Measurements from ENCODE around the gene MYO5A.

The MYO5A gene

DNA sequence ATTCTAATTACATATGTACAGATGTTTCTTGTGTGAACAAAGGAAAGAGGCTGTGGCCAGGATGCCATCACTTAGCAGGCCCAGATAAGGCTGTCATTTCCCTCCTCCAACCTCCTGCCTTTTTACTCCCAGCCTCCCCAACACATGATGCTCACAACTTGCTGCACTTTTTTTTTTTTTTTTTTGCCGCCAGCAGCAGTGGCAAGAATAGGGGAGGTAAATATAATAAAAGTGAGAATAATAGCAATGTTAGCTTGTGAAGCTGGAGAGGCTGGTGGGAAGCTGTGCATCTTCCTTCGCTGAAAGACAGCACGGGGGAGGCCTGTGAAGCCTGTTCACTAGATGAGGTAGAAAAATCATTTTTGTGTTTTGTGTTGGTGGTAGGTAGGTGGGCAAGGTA is 190.6 kb downstream of the MYO5A start:
- H3K27ac ChIP-seq (replicated peaks) = no peak overlapping the region
- no peak for DNase-seq (ENCODE audit: low read depth in 1 of 2, low spot score in 1 of 2)
- H3K4me3 ChIP-seq (replicated peaks; ENCODE audit: insufficient read depth, low read length) = no peak overlapping the region
- no peak for TF ChIP-seq GABPA (IDR thresholded peaks at IDR 0.05; ENCODE audit: low read depth)
- TF ChIP-seq, protein P1, sequence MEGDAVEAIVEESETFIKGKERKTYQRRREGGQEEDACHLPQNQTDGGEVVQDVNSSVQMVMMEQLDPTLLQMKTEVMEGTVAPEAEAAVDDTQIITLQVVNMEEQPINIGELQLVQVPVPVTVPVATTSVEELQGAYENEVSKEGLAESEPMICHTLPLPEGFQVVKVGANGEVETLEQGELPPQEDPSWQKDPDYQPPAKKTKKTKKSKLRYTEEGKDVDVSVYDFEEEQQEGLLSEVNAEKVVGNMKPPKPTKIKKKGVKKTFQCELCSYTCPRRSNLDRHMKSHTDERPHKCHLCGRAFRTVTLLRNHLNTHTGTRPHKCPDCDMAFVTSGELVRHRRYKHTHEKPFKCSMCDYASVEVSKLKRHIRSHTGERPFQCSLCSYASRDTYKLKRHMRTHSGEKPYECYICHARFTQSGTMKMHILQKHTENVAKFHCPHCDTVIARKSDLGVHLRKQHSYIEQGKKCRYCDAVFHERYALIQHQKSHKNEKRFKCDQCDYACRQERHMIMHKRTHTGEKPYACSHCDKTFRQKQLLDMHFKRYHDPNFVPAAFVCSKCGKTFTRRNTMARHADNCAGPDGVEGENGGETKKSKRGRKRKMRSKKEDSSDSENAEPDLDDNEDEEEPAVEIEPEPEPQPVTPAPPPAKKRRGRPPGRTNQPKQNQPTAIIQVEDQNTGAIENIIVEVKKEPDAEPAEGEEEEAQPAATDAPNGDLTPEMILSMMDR (IDR thresholded peaks at IDR 0.05; ENCODE audit: insufficient read depth, low read length) = no peak
- no peak for TF ChIP-seq SPI1 (IDR thresholded peaks at IDR 0.05; ENCODE audit: borderline replicate concordance, low read depth)
- no peak for TF ChIP-seq POLR2AphosphoS5 (IDR thresholded peaks at IDR 0.05; ENCODE audit: low read depth)
- TF ChIP-seq, protein P2, sequence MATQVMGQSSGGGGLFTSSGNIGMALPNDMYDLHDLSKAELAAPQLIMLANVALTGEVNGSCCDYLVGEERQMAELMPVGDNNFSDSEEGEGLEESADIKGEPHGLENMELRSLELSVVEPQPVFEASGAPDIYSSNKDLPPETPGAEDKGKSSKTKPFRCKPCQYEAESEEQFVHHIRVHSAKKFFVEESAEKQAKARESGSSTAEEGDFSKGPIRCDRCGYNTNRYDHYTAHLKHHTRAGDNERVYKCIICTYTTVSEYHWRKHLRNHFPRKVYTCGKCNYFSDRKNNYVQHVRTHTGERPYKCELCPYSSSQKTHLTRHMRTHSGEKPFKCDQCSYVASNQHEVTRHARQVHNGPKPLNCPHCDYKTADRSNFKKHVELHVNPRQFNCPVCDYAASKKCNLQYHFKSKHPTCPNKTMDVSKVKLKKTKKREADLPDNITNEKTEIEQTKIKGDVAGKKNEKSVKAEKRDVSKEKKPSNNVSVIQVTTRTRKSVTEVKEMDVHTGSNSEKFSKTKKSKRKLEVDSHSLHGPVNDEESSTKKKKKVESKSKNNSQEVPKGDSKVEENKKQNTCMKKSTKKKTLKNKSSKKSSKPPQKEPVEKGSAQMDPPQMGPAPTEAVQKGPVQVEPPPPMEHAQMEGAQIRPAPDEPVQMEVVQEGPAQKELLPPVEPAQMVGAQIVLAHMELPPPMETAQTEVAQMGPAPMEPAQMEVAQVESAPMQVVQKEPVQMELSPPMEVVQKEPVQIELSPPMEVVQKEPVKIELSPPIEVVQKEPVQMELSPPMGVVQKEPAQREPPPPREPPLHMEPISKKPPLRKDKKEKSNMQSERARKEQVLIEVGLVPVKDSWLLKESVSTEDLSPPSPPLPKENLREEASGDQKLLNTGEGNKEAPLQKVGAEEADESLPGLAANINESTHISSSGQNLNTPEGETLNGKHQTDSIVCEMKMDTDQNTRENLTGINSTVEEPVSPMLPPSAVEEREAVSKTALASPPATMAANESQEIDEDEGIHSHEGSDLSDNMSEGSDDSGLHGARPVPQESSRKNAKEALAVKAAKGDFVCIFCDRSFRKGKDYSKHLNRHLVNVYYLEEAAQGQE (IDR thresholded peaks at IDR 0.05; ENCODE audit: insufficient replicate concordance, low read depth) = no peak
- H3K27me3 ChIP-seq (ENCODE audit: insufficient read depth, poor library complexity, severe bottlenecking) = no peaks in the 10 kb centered on the region

DNA sequence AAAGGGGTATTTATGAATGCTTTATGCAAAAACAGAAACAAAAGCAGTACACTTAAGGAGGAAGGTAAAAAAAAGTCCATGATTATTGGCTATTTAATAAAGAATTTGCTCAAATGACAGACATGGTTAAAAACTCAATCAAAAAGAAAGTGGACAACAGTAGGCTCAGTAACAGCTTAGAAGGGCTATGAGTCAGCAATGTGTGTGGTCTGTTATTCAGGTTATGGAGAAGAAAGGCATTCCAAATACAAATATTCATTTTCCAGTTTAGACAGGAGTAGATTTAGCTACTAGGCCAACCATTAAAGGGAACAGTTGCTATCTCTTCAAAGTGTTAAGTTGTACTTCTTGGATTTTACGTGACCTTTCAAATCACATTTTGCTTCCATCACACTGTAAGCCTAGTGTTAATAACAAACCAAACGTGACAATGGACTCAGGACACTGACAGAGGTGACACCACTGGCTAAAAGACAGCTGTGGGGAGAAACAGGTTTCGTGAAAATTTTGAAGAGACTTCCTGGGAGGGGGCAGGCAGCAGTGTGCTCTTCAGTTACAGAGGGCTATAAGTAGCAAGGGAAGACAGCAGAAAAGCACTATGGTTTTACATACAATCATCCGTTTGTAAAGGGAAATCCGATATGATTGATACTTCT is 191.4 kb downstream of the MYO5A start:
- H3K4me3 ChIP-seq (replicated peaks; ENCODE audit: insufficient read depth, low read length) = no peak overlapping the region
- no peak for TF ChIP-seq GABPA (IDR thresholded peaks at IDR 0.05; ENCODE audit: low read depth)
- TF ChIP-seq SPI1 (IDR thresholded peaks at IDR 0.05; ENCODE audit: borderline replicate concordance, low read depth) = no peak
- TF ChIP-seq, protein P1 (IDR thresholded peaks at IDR 0.05; ENCODE audit: insufficient read depth, low read length) = no peak
- TF ChIP-seq, protein P2 (IDR thresholded peaks at IDR 0.05; ENCODE audit: insufficient replicate concordance, low read depth) = no peak
- no peak for TF ChIP-seq POLR2AphosphoS5 (IDR thresholded peaks at IDR 0.05; ENCODE audit: low read depth)
- no peak for DNase-seq (ENCODE audit: low read depth in 1 of 2, low spot score in 1 of 2)
- H3K27me3 ChIP-seq (ENCODE audit: insufficient read depth, poor library complexity, severe bottlenecking) = no peaks in the 10 kb centered on the region
- H3K27ac ChIP-seq (replicated peaks) = no peak overlapping the region

DNA sequence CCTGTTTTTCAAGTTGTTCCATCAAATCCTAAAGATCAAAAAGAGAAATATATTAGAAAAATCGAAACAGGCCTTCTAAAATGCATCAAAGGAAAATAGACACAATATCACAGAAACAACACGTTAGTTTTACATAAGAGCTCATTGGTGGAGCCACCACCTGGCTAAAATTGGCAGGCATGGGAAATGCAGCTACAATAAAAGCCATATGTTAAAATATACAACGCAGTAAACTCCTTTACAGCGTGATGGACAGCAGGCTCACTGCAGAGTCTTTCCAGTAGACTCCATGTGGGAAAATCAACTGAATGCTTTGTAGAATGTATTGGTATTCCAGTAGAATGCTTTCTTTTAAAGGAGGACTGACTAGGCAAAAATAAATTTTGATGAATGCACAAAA is 192.2 kb downstream of the MYO5A start:
- DNase-seq (ENCODE audit: low read depth in 1 of 2, low spot score in 1 of 2) = no peak
- Histone ChIP-seq H3K27me3 (ENCODE audit: insufficient read depth, poor library complexity, severe bottlenecking) (no peaks in the 10 kb centered on the region), H3K4me3 (replicated peaks; ENCODE audit: insufficient read depth, low read length) (no peak overlapping the region), H3K27ac (replicated peaks) (no peak overlapping the region)
- TF ChIP-seq SPI1 (IDR thresholded peaks at IDR 0.05; ENCODE audit: borderline replicate concordance, low read depth) = no peak
- TF ChIP-seq, protein P1 (IDR thresholded peaks at IDR 0.05; ENCODE audit: insufficient read depth, low read length) = no peak
- no peak for TF ChIP-seq GABPA (IDR thresholded peaks at IDR 0.05; ENCODE audit: low read depth)
- no peak for TF ChIP-seq POLR2AphosphoS5 (IDR thresholded peaks at IDR 0.05; ENCODE audit: low read depth)
- TF ChIP-seq, protein P2 (IDR thresholded peaks at IDR 0.05; ENCODE audit: insufficient replicate concordance, low read depth) = no peak
